Peyer's patch (tissue), 4 donors: Measurements from ENCODE around the gene BPIFB4. TPM values are rescaled to one million over a fixed set of nuclear protein-coding genes. Genes with fewer than 3 reads are reported as not detected.

Experiments used
- DNase-seq, 3 donors: peaks; one replicate each; pipeline ENCODE4 v3.0.0-alpha.2; 2017 to 2019
- H3K27ac ChIP-seq, 4 donors: fragments of 200-600 bp; sonication (generic); one replicate each; pipeline ENCODE4 v1.5.1; 2016 to 2019
- H3K27me3 ChIP-seq, 2 donors: fragments of 200-600 bp; sonication (generic); one replicate each; pipeline ENCODE4 v1.5.1; 2019
- H3K36me3 ChIP-seq, 3 donors: fragments of 200-600 bp; sonication (generic); one replicate each; pipeline ENCODE4 v1.5.1; 2016 to 2019
- H3K4me1 ChIP-seq, 4 donors: fragments of 200-600 bp; sonication (generic); one replicate each; pipeline ENCODE4 v1.5.1; 2016 to 2019
- H3K4me3 ChIP-seq, 4 donors: fragments of 200-600 bp; sonication (generic); 1 replicate in 3 of 4; 2 replicates in 1 of 4; pipeline ENCODE4 v1.5.1; 2016 to 2019; ENCODE audit warnings: mild to moderate bottlenecking in 1 of 4
- H3K9me3 ChIP-seq, 4 donors: fragments of 200-600 bp; sonication (generic); one replicate each; pipeline ENCODE4 v1.5.1; 2016 to 2019; ENCODE audit warnings: mild to moderate bottlenecking in 1 of 4
- CTCF ChIP-seq, 6 experiments: fragments of 450-650 bp in 4 of 6; fragments of 200-600 bp in 2 of 6; sonication (generic) in 1 of 6; IDR thresholded peaks; one replicate each; pipeline ENCODE4 v1.5.1; 2017 to 2019; ENCODE audit warnings: antibody characterized with exemption in 6 of 6, mild to moderate bottlenecking in 3 of 6, moderate library complexity in 1 of 6
- POLR2A ChIP-seq, 2 donors: fragments of 450-650 bp; IDR thresholded peaks; one replicate each; pipeline ENCODE4 v1.5.1; 2017; ENCODE audit warnings: antibody characterized with exemption in 2 of 2, mild to moderate bottlenecking in 2 of 2, moderate library complexity in 2 of 2
- total RNA-seq, 4 donors: library from RNA; depleted of rRNA; stranded (reverse); fragments of >200 nt; gene quantifications; one replicate each; pipeline ENCODE4 v1.1.0, GENCODE V29; 2016

The BPIFB4 gene
- total RNA-seq, 4 donors from 2014 or later: not detected

GRCh38 chr20:33062825-33063149, 16.7 kb upstream of the BPIFB4 start:
- no peak for DNase-seq
- TF ChIP-seq CTCF (IDR thresholded peaks at IDR 0.05): no peak
- no peak for TF ChIP-seq POLR2A (IDR thresholded peaks at IDR 0.05)
- no peaks in the 10 kb centered on the region for H3K4me1 ChIP-seq
- H3K36me3 ChIP-seq: no peaks in the 10 kb centered on the region
- H3K27me3 ChIP-seq: no peaks in the 10 kb centered on the region
- no peak overlapping the region for H3K27ac ChIP-seq
- no peaks in the 10 kb centered on the region for H3K9me3 ChIP-seq
- no peak overlapping the region for H3K4me3 ChIP-seq

- Histone ChIP-seq H3K4me3 (no peak overlapping the region), H3K36me3 (no peaks in the 10 kb centered on the region), H3K9me3 (no peaks in the 10 kb centered on the region), H3K4me1 (no peaks in the 10 kb centered on the region), H3K27me3 (no peaks in the 10 kb centered on the region), H3K27ac (no peak overlapping the region)
- TF ChIP-seq POLR2A (IDR thresholded peaks at IDR 0.05): no peak
- TF ChIP-seq CTCF (IDR thresholded peaks at IDR 0.05): no peak
- no peak for DNase-seq
Measured at GRCh38 chr20:33063271-33063670, 16.2 kb upstream of the BPIFB4 start.

GRCh38 chr20:33064572-33065287, 14.7 kb upstream of the BPIFB4 start:
- H3K4me3 ChIP-seq: no peak overlapping the region
- TF ChIP-seq POLR2A (IDR thresholded peaks at IDR 0.05): no peak
- TF ChIP-seq CTCF (IDR thresholded peaks at IDR 0.05): no peak
- H3K27ac ChIP-seq: no peak overlapping the region
- no peak for DNase-seq
- no peaks in the 10 kb centered on the region for H3K27me3 ChIP-seq
- H3K9me3 ChIP-seq: no peaks in the 10 kb centered on the region
- H3K4me1 ChIP-seq: no peaks in the 10 kb centered on the region
- H3K36me3 ChIP-seq: no peaks in the 10 kb centered on the region

- Histone ChIP-seq H3K36me3 (no peaks in the 10 kb centered on the region), H3K4me3 (no peak overlapping the region), H3K4me1 (no peaks in the 10 kb centered on the region), H3K27me3 (no peaks in the 10 kb centered on the region), H3K27ac (no peak overlapping the region), H3K9me3 (no peaks in the 10 kb centered on the region)
- no peak for DNase-seq
- TF ChIP-seq POLR2A (IDR thresholded peaks at IDR 0.05) (no peak), CTCF (IDR thresholded peaks at IDR 0.05) (no peak)
Measured at GRCh38 chr20:33065785-33066184, 13.7 kb upstream of the BPIFB4 start.

- TF ChIP-seq CTCF (IDR thresholded peaks at IDR 0.05) (no peak), POLR2A (IDR thresholded peaks at IDR 0.05) (no peak)
- DNase-seq: no peak
- Histone ChIP-seq H3K27ac (no peak overlapping the region), H3K4me1 (no peaks in the 10 kb centered on the region), H3K9me3 (no peaks in the 10 kb centered on the region), H3K4me3 (no peak overlapping the region), H3K27me3 (no peaks in the 10 kb centered on the region), H3K36me3 (no peaks in the 10 kb centered on the region)
Measured at GRCh38 chr20:33067806-33068205, 11.6 kb upstream of the BPIFB4 start.
